WERI-Rb-1 (cell line): ENCODE data around the gene HACD2.

Experiments used
- DNase-seq: peaks from one replicate; pipeline ENCODE4 v3.0.0-alpha.2; 2020
- H3K27ac ChIP-seq: fragments of 250-450 bp; sonication (Bioruptor Pico); 2 replicates; pipeline ENCODE4 v1.5.1; 2020; ENCODE audit warnings: mild to moderate bottlenecking, moderate library complexity
- H3K27me3 ChIP-seq: fragments of 250-450 bp; sonication (Bioruptor Pico); 2 replicates; pipeline ENCODE4 v1.5.1; 2021; ENCODE audit warnings: mild to moderate bottlenecking, low read depth, moderate library complexity; ENCODE audit not compliant: insufficient read depth, severe bottlenecking
- H3K36me3 ChIP-seq: fragments of 250-450 bp; sonication (Bioruptor Pico); 2 replicates; pipeline ENCODE4 v1.5.1; 2020; ENCODE audit warnings: mild to moderate bottlenecking, moderate library complexity
- H3K4me3 ChIP-seq: 2 replicates; pipeline ENCODE4 v1.5.1; 2011; ENCODE audit warnings: low read depth, mild to moderate bottlenecking, control low read depth, low read length
- H3K9me3 ChIP-seq: fragments of 250-450 bp; sonication (Bioruptor Pico); 2 replicates; pipeline ENCODE4 v1.5.1; 2021; ENCODE audit warnings: mild to moderate bottlenecking, moderate library complexity; ENCODE audit not compliant: severe bottlenecking
- CTCF ChIP-seq: IDR thresholded peaks from 2 replicates; pipeline ENCODE4 v1.5.1; 2011; ENCODE audit warnings: low read depth, mild to moderate bottlenecking, control low read depth, inconsistent platforms, low read length

Gene HACD2

GRCh38 chr3:123628996-123629746 lies 44.3 kb upstream of the HACD2 start:
- H3K36me3 ChIP-seq: no peaks in the 10 kb centered on the region
- H3K27ac ChIP-seq: no peak overlapping the region

DNA sequence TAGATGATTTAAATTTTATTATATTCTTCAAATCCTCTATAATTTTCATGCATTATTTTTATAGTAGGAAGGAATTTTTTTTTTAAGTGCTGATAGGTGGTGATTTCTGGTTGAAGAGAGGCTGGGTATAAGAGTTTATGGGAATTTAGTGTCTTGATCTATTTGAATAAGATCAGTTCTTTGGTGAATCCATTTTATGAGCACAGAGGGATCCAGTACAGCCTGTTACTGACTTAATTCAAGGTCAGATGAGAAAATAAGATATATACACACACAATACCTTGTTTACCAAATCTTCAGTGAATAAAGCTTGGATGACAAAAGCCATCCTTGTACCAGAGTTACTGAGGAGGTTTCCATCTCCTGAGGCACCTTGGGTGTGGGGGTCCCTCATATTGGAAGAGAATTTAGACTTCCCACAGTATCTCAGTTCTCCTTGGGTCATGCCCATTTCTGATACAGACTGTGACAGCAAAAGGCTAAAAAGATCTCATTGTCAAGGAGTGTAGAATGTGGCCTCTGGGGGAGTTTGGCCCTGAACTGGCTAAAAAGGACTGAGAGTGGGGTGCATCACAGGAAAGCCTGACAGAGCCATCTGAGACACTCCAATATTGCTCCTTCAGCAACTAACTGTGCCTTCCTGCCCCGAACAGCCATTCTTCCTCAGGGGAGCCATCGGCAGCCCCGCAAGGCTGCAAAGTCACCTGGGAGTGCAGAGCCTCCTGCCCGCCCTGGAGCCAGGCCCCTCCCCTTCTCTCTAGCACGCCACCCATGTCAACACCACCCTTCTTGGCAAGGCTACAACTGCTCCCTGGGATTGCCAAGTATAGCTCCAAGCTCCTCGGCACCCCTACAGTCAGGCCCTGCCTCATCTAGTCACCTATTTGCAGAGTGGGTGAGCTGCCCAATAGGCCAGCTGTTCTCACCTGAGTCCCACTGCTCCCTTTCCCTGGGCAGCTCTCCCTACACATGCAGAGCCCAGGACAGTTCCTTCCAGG lies 43.1 kb upstream of the HACD2 start:
- no peaks in the 10 kb centered on the region for H3K9me3 ChIP-seq
- DNase-seq: no peak
- no peak overlapping the region for H3K4me3 ChIP-seq
- H3K27me3 ChIP-seq: no peaks in the 10 kb centered on the region
- H3K27ac ChIP-seq: no peak overlapping the region
- no peaks in the 10 kb centered on the region for H3K36me3 ChIP-seq
- TF ChIP-seq CTCF: no peak

More at GRCh38 chr3:123628996-123629746, 44.3 kb upstream of the HACD2 start:
- Histone ChIP-seq H3K4me3 (no peak overlapping the region), H3K27me3 (no peaks in the 10 kb centered on the region), H3K9me3 (no peaks in the 10 kb centered on the region)
- no peak for DNase-seq
- no peak for TF ChIP-seq CTCF

DNA sequence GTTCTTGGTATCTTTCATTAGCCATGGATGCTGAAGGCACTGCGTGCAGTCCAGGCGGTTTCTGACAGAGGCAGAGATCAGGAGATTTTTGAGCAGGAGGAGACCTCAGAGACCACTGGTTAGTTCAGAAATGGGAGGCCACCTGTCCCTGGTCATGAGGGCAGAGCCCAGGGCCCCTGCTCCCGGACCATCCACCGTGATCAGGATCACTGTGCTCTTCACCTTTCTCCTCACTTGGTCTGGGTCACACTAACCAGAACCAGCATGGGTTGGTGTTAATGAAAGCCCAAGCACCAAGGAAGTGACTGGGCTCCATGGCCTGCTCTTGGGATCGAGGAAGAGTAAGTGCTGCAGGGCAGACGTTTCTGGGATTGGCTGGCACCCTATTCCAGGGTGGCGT lies 42.0 kb upstream of the HACD2 start:
- no peak overlapping the region for H3K4me3 ChIP-seq
- no peaks in the 10 kb centered on the region for H3K36me3 ChIP-seq
- peak overlapping the region; percentile 54 for H3K27ac ChIP-seq
- H3K9me3 ChIP-seq: no peaks in the 10 kb centered on the region
- no peak for DNase-seq
- TF ChIP-seq CTCF: no peak
- no peaks in the 10 kb centered on the region for H3K27me3 ChIP-seq

GRCh38 chr3:123624302-123624701 lies 39.4 kb upstream of the HACD2 start:
- Histone ChIP-seq H3K27ac (no peak overlapping the region), H3K9me3 (no peaks in the 10 kb centered on the region), H3K4me3 (no peak overlapping the region), H3K36me3 (no peaks in the 10 kb centered on the region), H3K27me3 (no peaks in the 10 kb centered on the region)
- DNase-seq: no peak
- no peak for TF ChIP-seq CTCF

GRCh38 chr3:123623346-123623880 lies 38.6 kb upstream of the HACD2 start:
- Histone ChIP-seq H3K9me3 (no peaks in the 10 kb centered on the region), H3K27me3 (no peaks in the 10 kb centered on the region), H3K4me3 (no peak overlapping the region), H3K27ac (no peak overlapping the region), H3K36me3 (no peaks in the 10 kb centered on the region)
- no peak for DNase-seq
- no peak for TF ChIP-seq CTCF
